Mucosa of gallbladder (tissue), 1 donor: ENCODE measurements around the gene SCARB1. TPM values are rescaled to one million over a fixed set of nuclear protein-coding genes. Genes with fewer than 3 reads are reported as not detected.

ENCODE experiments used
- DNase-seq: peaks from one replicate; pipeline ENCODE4 v3.0.0-alpha.2; 2020; ENCODE audit warnings: low spot score
- total RNA-seq: library from RNA; stranded (reverse); gene quantifications from one replicate; pipeline ENCODE4 v1.2.1, GENCODE V29; 2021
- donor health status: DM: no; HTN: no; CAD: no.

The SCARB1 gene
- total RNA-seq, 1 donor from 2014 or later: 102 TPM

- no peak for DNase-seq
These were observed 67.2 kb downstream of the SCARB1 start for GRCh38 chr12:124796303-124796960.

GRCh38 chr12:124795081-124795948 is 68.3 kb downstream of the SCARB1 start:
- no peak for DNase-seq

- no peak for DNase-seq
These were observed 70.7 kb downstream of the SCARB1 start for GRCh38 chr12:124792961-124793441.

GRCh38 chr12:124792156-124792555 is 71.5 kb downstream of the SCARB1 start:
- DNase-seq: no peak

- DNase-seq: no peak
These were observed 72.8 kb downstream of the SCARB1 start for GRCh38 chr12:124790650-124791400.

GRCh38 chr12:124788936-124789555 is 74.6 kb downstream of the SCARB1 start:
- DNase-seq: no peak

DNA sequence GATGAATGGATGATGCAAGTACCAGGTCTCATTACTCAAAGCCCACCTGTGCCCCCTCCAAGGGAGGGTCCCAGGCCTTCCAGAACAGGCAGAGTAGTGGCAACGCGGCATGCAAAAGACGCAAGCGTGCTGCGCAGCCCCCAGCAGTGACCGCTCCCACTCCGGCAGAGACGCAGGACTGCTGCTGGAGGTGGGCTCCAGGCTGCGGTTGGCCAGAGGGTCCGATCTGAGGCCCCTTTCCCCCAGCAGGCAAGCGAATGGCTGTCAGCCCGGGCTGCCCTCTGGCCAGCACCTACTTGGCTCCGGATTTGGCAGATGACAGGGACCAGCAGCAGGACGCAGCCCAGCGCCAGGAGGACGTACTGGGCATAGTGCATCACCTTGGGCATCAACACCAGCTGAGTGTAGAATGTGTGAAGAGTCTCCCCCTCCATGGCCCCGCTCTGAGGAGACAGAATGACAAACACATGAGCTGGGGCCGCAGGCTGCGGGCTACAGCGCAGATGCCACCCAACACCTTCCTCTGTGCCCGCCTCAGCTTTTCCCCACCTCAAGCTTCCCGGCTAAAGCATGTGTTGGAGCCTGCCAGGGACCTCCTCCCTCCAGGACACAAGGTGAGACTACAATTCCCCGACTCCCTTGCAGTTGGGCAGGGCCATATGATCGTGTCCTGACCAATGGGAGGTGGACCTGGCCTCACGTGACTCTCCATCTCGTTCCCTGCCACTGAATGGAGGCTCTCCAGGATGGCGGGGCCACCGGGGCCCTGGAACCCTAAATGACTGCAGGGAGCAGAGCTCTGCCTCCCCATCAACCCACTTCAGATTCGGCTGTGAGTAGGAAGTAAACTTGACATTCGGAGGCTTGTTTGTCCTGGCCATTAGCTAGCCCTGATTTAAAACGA is 77.4 kb downstream of the SCARB1 start:
- DNase-seq: peak; percentile 79

- no peak for DNase-seq
These were observed 78.6 kb downstream of the SCARB1 start for GRCh38 chr12:124784871-124785572.

DNA sequence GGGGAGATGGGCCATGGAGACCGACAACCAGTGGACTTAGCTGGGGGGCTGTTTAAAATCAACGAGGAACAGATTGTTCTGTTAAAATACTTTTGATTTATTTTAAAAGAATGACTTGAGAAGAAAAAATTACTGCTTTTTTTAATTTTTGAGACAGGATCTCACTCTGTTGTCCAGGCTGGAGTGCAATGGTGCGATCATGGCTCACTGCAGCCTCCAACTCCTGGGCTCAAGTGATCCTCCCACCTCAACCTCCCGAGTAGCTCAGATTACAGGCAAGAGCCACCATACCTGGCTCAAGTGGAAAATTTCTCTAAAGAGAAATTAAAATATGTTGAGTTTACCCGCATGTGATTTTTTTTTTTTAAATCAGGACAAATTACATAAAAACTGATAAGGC is 80.6 kb downstream of the SCARB1 start:
- no peak for DNase-seq

DNA sequence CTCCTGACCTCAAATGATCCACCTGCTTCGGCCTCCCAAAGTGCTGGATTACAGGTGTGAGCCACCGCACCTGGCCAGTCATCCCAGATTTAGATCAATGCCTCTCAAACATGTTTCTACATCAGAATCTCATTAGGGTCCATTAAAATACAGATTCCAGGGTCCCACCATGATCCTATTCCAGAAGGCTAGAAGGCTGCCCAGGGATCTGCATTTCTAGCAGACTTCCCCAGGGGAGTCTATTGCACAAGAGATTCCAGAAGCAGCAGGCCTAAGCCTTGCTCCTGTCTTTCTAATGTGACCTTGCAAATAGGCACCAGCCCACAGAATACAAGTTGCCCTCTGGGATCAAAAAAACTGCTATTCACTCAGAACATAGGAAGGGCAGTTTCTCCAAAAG is 81.5 kb downstream of the SCARB1 start:
- no peak for DNase-seq

- DNase-seq: no peak
These were observed 82.6 kb downstream of the SCARB1 start for GRCh38 chr12:124780752-124781685.

GRCh38 chr12:124780336-124780735 is 83.3 kb downstream of the SCARB1 start:
- DNase-seq: no peak

- no peak for DNase-seq
These were observed 84.2 kb downstream of the SCARB1 start for GRCh38 chr12:124779161-124780141.

DNA sequence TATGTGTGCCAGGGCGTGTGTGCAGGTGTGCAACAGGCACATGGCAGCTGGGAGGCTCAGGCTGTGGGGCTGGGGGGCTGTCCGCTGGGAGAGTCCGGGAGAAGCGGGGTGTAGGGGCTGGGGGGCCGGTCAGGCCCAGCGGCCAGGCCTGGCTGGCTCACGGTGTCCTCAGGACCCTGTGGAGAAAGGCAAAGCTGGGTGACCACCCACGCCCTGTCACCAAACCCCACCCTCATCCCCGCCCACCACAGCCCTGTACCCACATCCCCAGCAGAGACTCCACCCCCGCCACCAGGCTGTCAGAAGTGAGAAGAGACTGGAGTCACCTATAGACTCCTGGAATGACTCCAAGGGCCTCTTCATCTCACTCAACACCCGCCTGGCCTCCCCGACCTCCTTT is 85.3 kb downstream of the SCARB1 start:
- DNase-seq: no peak

DNA sequence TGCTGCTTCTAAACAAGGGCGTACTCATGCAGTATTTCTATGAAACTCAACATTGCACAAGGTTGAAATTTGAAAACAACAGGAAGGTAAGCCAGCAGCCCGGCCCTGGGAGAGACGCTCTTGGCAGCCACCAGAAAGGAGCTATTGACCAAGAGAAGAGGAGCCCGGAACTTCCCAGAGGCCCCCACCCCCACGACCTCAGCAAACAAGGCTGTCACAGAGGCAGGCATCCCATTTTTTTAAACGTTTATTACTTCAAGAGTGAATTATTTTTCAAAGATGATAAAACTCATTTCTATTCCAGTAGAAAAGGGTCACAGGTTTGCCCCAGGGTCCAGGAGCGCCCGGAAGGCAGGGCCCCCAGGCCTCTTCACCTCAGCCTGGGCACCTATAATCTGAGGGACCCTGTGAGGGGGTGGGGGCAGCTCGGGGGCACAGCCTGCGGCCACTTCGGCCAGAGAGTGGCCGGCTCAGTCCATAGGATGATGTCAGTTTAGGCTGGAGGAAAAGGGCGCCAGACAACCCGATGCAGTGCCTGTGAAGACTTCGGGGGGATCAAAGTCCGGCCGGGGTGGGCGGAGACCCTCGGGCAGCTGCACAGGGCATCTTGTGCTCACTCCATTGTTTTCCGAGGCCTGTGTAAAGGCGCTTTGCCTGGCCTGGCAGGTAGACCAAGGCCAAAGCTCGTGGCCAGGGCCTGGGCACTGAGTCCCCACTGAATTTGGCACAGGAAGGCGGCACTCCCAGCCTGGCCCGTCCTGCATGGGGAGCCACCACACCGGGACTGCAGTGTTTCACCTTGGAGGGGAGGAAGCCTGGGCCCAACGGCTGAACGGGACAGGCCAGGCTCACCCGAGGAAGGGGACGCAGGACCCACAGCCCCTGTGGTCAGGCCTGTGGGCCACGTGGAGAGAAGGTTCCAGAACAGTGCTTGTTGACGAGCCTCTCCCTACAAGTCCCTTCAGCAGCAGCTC is 86.0 kb downstream of the SCARB1 start:
- no peak for DNase-seq

GRCh38 chr12:124776125-124776513 is 87.5 kb downstream of the SCARB1 start:
- DNase-seq: no peak
